ENCODE measurements around the gene KDELR3. TPM values are rescaled to one million over a fixed set of nuclear protein-coding genes. Genes with fewer than 3 reads are reported as not detected.

KDELR3 gene
- polyA plus RNA-seq, 2 donors, result 1.0 to 1.3 TPM

- Histone ChIP-seq H3K27me3 (ENCODE audit: control insufficient read depth in 1 of 2, insufficient read depth in 2 of 2, low read length in 2 of 2) (no peaks in the 10 kb centered on the region), H3K9me3 (ENCODE audit: control insufficient read depth in 2 of 2, insufficient read depth in 1 of 2, low read depth in 1 of 2, low read length in 1 of 2) (no peaks in the 10 kb centered on the region), H3K4me1 (ENCODE audit: control insufficient read depth in 2 of 2, insufficient read depth in 2 of 2, low read length in 1 of 2) (peaks cover 0 to 9% of the 10 kb centered on the region in 2 donors), H3K36me3 (ENCODE audit: control insufficient read depth in 2 of 2, insufficient read depth in 2 of 2, low read length in 1 of 2) (no peaks in the 10 kb centered on the region), H3K27ac (ENCODE audit: low read depth in 2 of 2, low read length in 1 of 2) (no peak overlapping the region), H3K4me3 (ENCODE audit: low read depth in 1 of 2, low read length in 2 of 2) (no peak overlapping the region)
- 81 to 88% methylated on average over 8 to 17 of the region's 17 CpGs for WGBS, 2 donors
These were observed 41.3 kb upstream of the KDELR3 start for GRCh38 chr22:38426628-38427027.

- Histone ChIP-seq H3K4me1 (ENCODE audit: control insufficient read depth in 2 of 2, insufficient read depth in 2 of 2, low read length in 1 of 2) (peaks cover 0 to 8% of the 10 kb centered on the region in 2 donors), H3K36me3 (ENCODE audit: control insufficient read depth in 2 of 2, insufficient read depth in 2 of 2, low read length in 1 of 2) (no peaks in the 10 kb centered on the region), H3K27ac (ENCODE audit: low read depth in 2 of 2, low read length in 1 of 2) (no peak overlapping the region), H3K27me3 (ENCODE audit: control insufficient read depth in 1 of 2, insufficient read depth in 2 of 2, low read length in 2 of 2) (no peaks in the 10 kb centered on the region), H3K9me3 (ENCODE audit: control insufficient read depth in 2 of 2, insufficient read depth in 1 of 2, low read depth in 1 of 2, low read length in 1 of 2) (no peaks in the 10 kb centered on the region), H3K4me3 (ENCODE audit: low read depth in 1 of 2, low read length in 2 of 2) (no peak overlapping the region)
- WGBS, 2 donors, result 96 to 98% methylated on average over 36 of the region's 36 CpGs
These were observed 40.4 kb upstream of the KDELR3 start for GRCh38 chr22:38427465-38427864.

- H3K27me3 ChIP-seq (ENCODE audit: control insufficient read depth in 1 of 2, insufficient read depth in 2 of 2, low read length in 2 of 2), result no peaks in the 10 kb centered on the region
- no peak overlapping the region for H3K4me3 ChIP-seq (ENCODE audit: low read depth in 1 of 2, low read length in 2 of 2)
- no peaks in the 10 kb centered on the region for H3K9me3 ChIP-seq (ENCODE audit: control insufficient read depth in 2 of 2, insufficient read depth in 1 of 2, low read depth in 1 of 2, low read length in 1 of 2)
- peaks cover 0 to 4% of the 10 kb centered on the region in 2 donors for H3K4me1 ChIP-seq (ENCODE audit: control insufficient read depth in 2 of 2, insufficient read depth in 2 of 2, low read length in 1 of 2)
- no peak overlapping the region for H3K27ac ChIP-seq (ENCODE audit: low read depth in 2 of 2, low read length in 1 of 2)
- no peaks in the 10 kb centered on the region for H3K36me3 ChIP-seq (ENCODE audit: control insufficient read depth in 2 of 2, insufficient read depth in 2 of 2, low read length in 1 of 2)
- 95 to 96% methylated on average over 29 to 31 of the region's 31 CpGs for WGBS, 2 donors
These were observed 40.0 kb upstream of the KDELR3 start for GRCh38 chr22:38427940-38428339.

- Histone ChIP-seq H3K4me1 (ENCODE audit: control insufficient read depth in 2 of 2, insufficient read depth in 2 of 2, low read length in 1 of 2) (peaks cover 0 to 4% of the 10 kb centered on the region in 2 donors), H3K27ac (ENCODE audit: low read depth in 2 of 2, low read length in 1 of 2) (no peak overlapping the region), H3K27me3 (ENCODE audit: control insufficient read depth in 1 of 2, insufficient read depth in 2 of 2, low read length in 2 of 2) (no peaks in the 10 kb centered on the region), H3K4me3 (ENCODE audit: low read depth in 1 of 2, low read length in 2 of 2) (no peak overlapping the region), H3K36me3 (ENCODE audit: control insufficient read depth in 2 of 2, insufficient read depth in 2 of 2, low read length in 1 of 2) (no peaks in the 10 kb centered on the region), H3K9me3 (ENCODE audit: control insufficient read depth in 2 of 2, insufficient read depth in 1 of 2, low read depth in 1 of 2, low read length in 1 of 2) (no peaks in the 10 kb centered on the region)
- 73 to 83% methylated on average over 2 of the region's 2 CpGs for WGBS, 2 donors
These were observed 39.2 kb upstream of the KDELR3 start for GRCh38 chr22:38428714-38429113.

- no peaks in the 10 kb centered on the region for H3K27me3 ChIP-seq (ENCODE audit: control insufficient read depth in 1 of 2, insufficient read depth in 2 of 2, low read length in 2 of 2)
- no peak overlapping the region for H3K4me3 ChIP-seq (ENCODE audit: low read depth in 1 of 2, low read length in 2 of 2)
- 49 to 59% methylated on average over 16 of the region's 16 CpGs for WGBS, 2 donors
- no peak overlapping the region for H3K27ac ChIP-seq (ENCODE audit: low read depth in 2 of 2, low read length in 1 of 2)
- H3K9me3 ChIP-seq (ENCODE audit: control insufficient read depth in 2 of 2, insufficient read depth in 1 of 2, low read depth in 1 of 2, low read length in 1 of 2), result no peaks in the 10 kb centered on the region
- no peaks in the 10 kb centered on the region for H3K4me1 ChIP-seq (ENCODE audit: control insufficient read depth in 2 of 2, insufficient read depth in 2 of 2, low read length in 1 of 2)
- H3K36me3 ChIP-seq (ENCODE audit: control insufficient read depth in 2 of 2, insufficient read depth in 2 of 2, low read length in 1 of 2), result no peaks in the 10 kb centered on the region
These were observed 38.3 kb upstream of the KDELR3 start for GRCh38 chr22:38429499-38430068.

GRCh38 chr22:38431266-38432010, 36.5 kb upstream of the KDELR3 start:
- Histone ChIP-seq H3K27ac (ENCODE audit: low read depth in 2 of 2, low read length in 1 of 2) (no peak overlapping the region), H3K9me3 (ENCODE audit: control insufficient read depth in 2 of 2, insufficient read depth in 1 of 2, low read depth in 1 of 2, low read length in 1 of 2) (no peaks in the 10 kb centered on the region), H3K4me1 (ENCODE audit: control insufficient read depth in 2 of 2, insufficient read depth in 2 of 2, low read length in 1 of 2) (no peaks in the 10 kb centered on the region), H3K4me3 (ENCODE audit: low read depth in 1 of 2, low read length in 2 of 2) (no peak overlapping the region), H3K27me3 (ENCODE audit: control insufficient read depth in 1 of 2, insufficient read depth in 2 of 2, low read length in 2 of 2) (no peaks in the 10 kb centered on the region), H3K36me3 (ENCODE audit: control insufficient read depth in 2 of 2, insufficient read depth in 2 of 2, low read length in 1 of 2) (no peaks in the 10 kb centered on the region)
- WGBS, 2 donors, result 91 to 92% methylated on average over 12 of the region's 12 CpGs

GRCh38 chr22:38432264-38432663, 35.6 kb upstream of the KDELR3 start:
- Histone ChIP-seq H3K4me1 (ENCODE audit: control insufficient read depth in 2 of 2, insufficient read depth in 2 of 2, low read length in 1 of 2) (no peaks in the 10 kb centered on the region), H3K36me3 (ENCODE audit: control insufficient read depth in 2 of 2, insufficient read depth in 2 of 2, low read length in 1 of 2) (no peaks in the 10 kb centered on the region), H3K9me3 (ENCODE audit: control insufficient read depth in 2 of 2, insufficient read depth in 1 of 2, low read depth in 1 of 2, low read length in 1 of 2) (no peaks in the 10 kb centered on the region), H3K4me3 (ENCODE audit: low read depth in 1 of 2, low read length in 2 of 2) (no peak overlapping the region), H3K27ac (ENCODE audit: low read depth in 2 of 2, low read length in 1 of 2) (no peak overlapping the region), H3K27me3 (ENCODE audit: control insufficient read depth in 1 of 2, insufficient read depth in 2 of 2, low read length in 2 of 2) (no peaks in the 10 kb centered on the region)
- WGBS, 2 donors, result 89 to 95% methylated on average over 1 of the region's 1 CpG

GRCh38 chr22:38433871-38434270, 34.0 kb upstream of the KDELR3 start:
- Histone ChIP-seq H3K27me3 (ENCODE audit: control insufficient read depth in 1 of 2, insufficient read depth in 2 of 2, low read length in 2 of 2) (no peaks in the 10 kb centered on the region), H3K36me3 (ENCODE audit: control insufficient read depth in 2 of 2, insufficient read depth in 2 of 2, low read length in 1 of 2) (no peaks in the 10 kb centered on the region), H3K9me3 (ENCODE audit: control insufficient read depth in 2 of 2, insufficient read depth in 1 of 2, low read depth in 1 of 2, low read length in 1 of 2) (no peaks in the 10 kb centered on the region), H3K4me3 (ENCODE audit: low read depth in 1 of 2, low read length in 2 of 2) (no peak overlapping the region), H3K27ac (ENCODE audit: low read depth in 2 of 2, low read length in 1 of 2) (no peak overlapping the region), H3K4me1 (ENCODE audit: control insufficient read depth in 2 of 2, insufficient read depth in 2 of 2, low read length in 1 of 2) (no peaks in the 10 kb centered on the region)
- 73% methylated on average over 8 of the region's 8 CpGs for WGBS, 2 donors

GRCh38 chr22:38435010-38435409, 32.9 kb upstream of the KDELR3 start:
- WGBS, 2 donors, result 70 to 86% methylated on average over 4 of the region's 4 CpGs
- Histone ChIP-seq H3K9me3 (ENCODE audit: control insufficient read depth in 2 of 2, insufficient read depth in 1 of 2, low read depth in 1 of 2, low read length in 1 of 2) (no peaks in the 10 kb centered on the region), H3K4me3 (ENCODE audit: low read depth in 1 of 2, low read length in 2 of 2) (no peak overlapping the region)

GRCh38 chr22:38435965-38436364, 31.9 kb upstream of the KDELR3 start:
- no peaks in the 10 kb centered on the region for H3K9me3 ChIP-seq (ENCODE audit: control insufficient read depth in 2 of 2, insufficient read depth in 1 of 2, low read depth in 1 of 2, low read length in 1 of 2)
- no peak overlapping the region for H3K4me3 ChIP-seq (ENCODE audit: low read depth in 1 of 2, low read length in 2 of 2)
- no peaks in the 10 kb centered on the region for H3K4me1 ChIP-seq (ENCODE audit: control insufficient read depth in 2 of 2, insufficient read depth in 2 of 2, low read length in 1 of 2)
- no peaks in the 10 kb centered on the region for H3K36me3 ChIP-seq (ENCODE audit: control insufficient read depth in 2 of 2, insufficient read depth in 2 of 2, low read length in 1 of 2)
- WGBS, 2 donors, result 56 to 57% methylated on average over 4 of the region's 4 CpGs
- H3K27ac ChIP-seq (ENCODE audit: low read depth in 2 of 2, low read length in 1 of 2), result no peak overlapping the region
- no peaks in the 10 kb centered on the region for H3K27me3 ChIP-seq (ENCODE audit: control insufficient read depth in 1 of 2, insufficient read depth in 2 of 2, low read length in 2 of 2)

More at GRCh38 chr22:38435010-38435409, 32.9 kb upstream of the KDELR3 start:
- Histone ChIP-seq H3K4me1 (ENCODE audit: control insufficient read depth in 2 of 2, insufficient read depth in 2 of 2, low read length in 1 of 2) (no peaks in the 10 kb centered on the region), H3K36me3 (ENCODE audit: control insufficient read depth in 2 of 2, insufficient read depth in 2 of 2, low read length in 1 of 2) (no peaks in the 10 kb centered on the region), H3K27me3 (ENCODE audit: control insufficient read depth in 1 of 2, insufficient read depth in 2 of 2, low read length in 2 of 2) (no peaks in the 10 kb centered on the region), H3K27ac (ENCODE audit: low read depth in 2 of 2, low read length in 1 of 2) (no peak overlapping the region)

All from esophagus (tissue), 2 donors.